HEK293T (cell line): Measurements from ENCODE around the gene SH2D4B.

ENCODE experiments used
- ARNT ChIP-seq: fragments of 450-650 bp; IDR thresholded peaks from 2 replicates; pipeline ENCODE4 v1.6.1; 2017; ENCODE audit warnings: mild to moderate bottlenecking
- BHLHE40 ChIP-seq: fragments of 450-650 bp; IDR thresholded peaks from 2 replicates; pipeline ENCODE4 v1.6.1; 2016; ENCODE audit warnings: mild to moderate bottlenecking, moderate library complexity, borderline replicate concordance
- CTBP1 ChIP-seq: fragments of 450-650 bp; IDR thresholded peaks from 2 replicates; pipeline ENCODE4 v1.6.1; 2016; ENCODE audit warnings: borderline replicate concordance
- ELF4 ChIP-seq: fragments of 450-650 bp; IDR thresholded peaks from 2 replicates; pipeline ENCODE4 v1.6.1; 2017; ENCODE audit warnings: antibody characterized with exemption
- FOXM1 ChIP-seq: fragments of 450-650 bp; IDR thresholded peaks from 2 replicates; pipeline ENCODE4 v1.6.1; 2017; ENCODE audit warnings: mild to moderate bottlenecking, borderline replicate concordance
- LEF1 ChIP-seq: fragments of 450-650 bp; IDR thresholded peaks from 2 replicates; pipeline ENCODE4 v1.6.1; 2017; ENCODE audit warnings: mild to moderate bottlenecking, borderline replicate concordance

DNA sequence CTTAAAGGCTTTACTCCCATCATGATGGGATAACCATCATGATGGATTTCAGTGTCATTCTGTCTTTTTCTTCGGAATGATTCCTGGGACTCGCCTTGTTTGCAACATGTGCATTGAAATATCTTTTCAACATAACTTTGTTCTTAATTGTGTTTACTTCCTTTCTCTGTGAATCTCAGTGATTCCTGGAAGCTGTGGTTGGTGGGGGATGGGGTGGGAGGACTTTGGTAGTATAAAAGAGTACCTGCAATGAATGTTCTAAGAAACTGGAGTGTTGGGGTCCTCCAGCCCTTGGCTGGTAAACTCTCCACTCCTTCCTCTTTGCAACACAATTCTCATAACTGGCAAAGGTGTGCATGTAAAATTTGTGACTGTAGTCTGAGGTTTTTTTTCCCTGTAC is 11.5 kb upstream of the SH2D4B start:
- TF ChIP-seq LEF1 (no peak), FOXM1 (no peak), ARNT (no peak), ELF4 (no peak), BHLHE40 (no peak), CTBP1 (no peak)
